Psoas muscle (tissue), 8 donors: Measurements from ENCODE around the gene TSGA10IP. TPM values are rescaled to one million over a fixed set of nuclear protein-coding genes. Genes with fewer than 3 reads are reported as not detected.

ENCODE experiments used
- ATAC-seq, 4 donors: fragments of 200-7000 bp; cut with Tn5 transposase; one replicate each; pipeline ENCODE4 v1.9.1; 2020; ENCODE audit warnings: moderate library complexity in 3 of 4, mild to moderate bottlenecking in 2 of 4
- DNase-seq, 2 donors: peaks; one replicate each; pipeline ENCODE4 v3.0.0-alpha.2; 2020
- H3K27ac ChIP-seq: fragments of 200-600 bp; one replicate; pipeline ENCODE4 v1.8.0; 2022
- H3K27me3 ChIP-seq, 3 donors: fragments of 200-600 bp in 1 of 3; one replicate each; pipeline versions ENCODE4 v1.6.1 to v1.8.0; 2013 to 2022; ENCODE audit warnings: low read length in 2 of 3, mild to moderate bottlenecking in 2 of 3, moderate library complexity in 1 of 3; ENCODE audit not compliant: insufficient read depth in 3 of 3
- H3K36me3 ChIP-seq, 2 donors: fragments of 200-600 bp in 1 of 2; one replicate each; pipeline versions ENCODE4 v1.6.1 to v1.8.0; 2013 to 2022; ENCODE audit warnings: low read depth in 1 of 2, mild to moderate bottlenecking in 1 of 2, moderate library complexity in 1 of 2; ENCODE audit not compliant: insufficient read depth in 1 of 2
- H3K4me1 ChIP-seq: fragments of 200-600 bp; one replicate; pipeline ENCODE4 v1.8.0; 2022
- H3K4me3 ChIP-seq: fragments of 200-600 bp; one replicate; pipeline ENCODE4 v1.8.0; 2022; ENCODE audit warnings: mild to moderate bottlenecking
- H3K9me3 ChIP-seq: fragments of 200-600 bp; one replicate; pipeline ENCODE4 v1.8.0; 2022
- CTCF ChIP-seq: fragments of 200-600 bp; IDR thresholded peaks from one replicate; pipeline ENCODE4 v1.8.0; 2022; ENCODE audit warnings: antibody characterized with exemption
- WGBS, 3 donors: extraction: QIAGEN DNeasy Blood & Tissue Kit; methylation state at CpG; one replicate each; pipeline versions ENCODE4 v1.1.6 to v1.1.7; 2013; 5-methylcytosine and 5-hydroxymethylcytosine counted together
- intact Hi-C, 2 donors: fragments of 100-400 bp; cut with DNase I; formaldehyde crosslinking; loops; one replicate each; pipeline versions ENCODE4 v1.11.0 to v1.14.2; 2022
- polyA plus RNA-seq, 3 donors: library from polyadenylated mRNA; stranded (reverse); fragments of 200-250 nt; gene quantifications; one replicate each; pipeline ENCODE4 v1.2.3, GENCODE V29; 2013
- total RNA-seq, 4 donors: library from RNA; stranded (reverse); fragmentation: NEBNext Ultra II Directional in 2 of 4; extraction: Animal tissue kit (Norgen Biotek cat#: 25700) in 2 of 4; gene quantifications; one replicate each; pipeline versions ENCODE4 v1.2.1 to v1.2.4, GENCODE V29; 2021 to 2023
- donor health status: healthy with polysubstance abuse.
- donor health status: DM: no; HTN: no; CAD: no; lungs with moderate emphysema.
- donor health status: Bipolar disorder and iron deficiency.
- donor health status: healthy.
- donor health status: DM: yes; HTN: yes; CAD: no.
- donor health status: DM: no; HTN: no; CAD: no.
- donor health status: DM: no; HTN: no; CAD: no.
- donor health status: DM: yes; HTN: yes; CAD: no.

The TSGA10IP gene
- total and polyA plus RNA-seq, 7 donors = not detected

GRCh38 chr11:65916391-65916790 is 28.9 kb upstream of the TSGA10IP start:
- peak overlapping the region; percentile 100 for H3K4me3 ChIP-seq
- 62 to 72% (median 72%) methylated on average over 7 of the region's 7 CpGs for WGBS, 3 donors
- H3K36me3 ChIP-seq = peaks cover 0 to 16% of the 10 kb centered on the region in 2 donors
- peaks cover 58% of the 10 kb centered on the region for H3K4me1 ChIP-seq
- no peaks in the 10 kb centered on the region for H3K9me3 ChIP-seq
- intact Hi-C loops = loop anchor here in 1 of 2 donors (2.0 kb wide), 1 partner anchor 26 kb away; the partner anchor contains the start of gene CCDC85B
- ATAC-seq (no peak), DNase-seq (no peak)
- peaks cover 0 to 3% (median 0%) of the 10 kb centered on the region in 3 donors for H3K27me3 ChIP-seq
- peak overlapping the region; percentile 99 for H3K27ac ChIP-seq
- no peak for TF ChIP-seq CTCF

GRCh38 chr11:65917077-65917433 is 28.2 kb upstream of the TSGA10IP start:
- Histone ChIP-seq H3K4me1 (peaks cover 51% of the 10 kb centered on the region), H3K27ac (peak overlapping the region; percentile 99), H3K27me3 (no peaks in the 10 kb centered on the region), H3K9me3 (no peaks in the 10 kb centered on the region), H3K36me3 (peaks cover 0 to 22% of the 10 kb centered on the region in 2 donors), H3K4me3 (peak overlapping the region; percentile 100)
- TF ChIP-seq CTCF = no peak
- intact Hi-C loops = loop anchor here in 1 of 2 donors (2.0 kb wide), 1 partner anchor 26 kb away; the partner anchor contains the start of gene CCDC85B
- no peak for ATAC-seq
- no peak for DNase-seq
- 85 to 90% (median 88%) methylated on average over 3 of the region's 3 CpGs for WGBS, 3 donors

- no peak for ATAC-seq
- Histone ChIP-seq H3K4me3 (peak overlapping the region; percentile 100), H3K4me1 (peaks cover 50% of the 10 kb centered on the region), H3K27ac (peak overlapping the region; percentile 99), H3K9me3 (no peaks in the 10 kb centered on the region), H3K36me3 (peaks cover 0 to 27% of the 10 kb centered on the region in 2 donors), H3K27me3 (no peaks in the 10 kb centered on the region)
- peak in 1 of 2 donors; percentile 68 for DNase-seq
- 47 to 64% (median 53%) methylated on average over 35 of the region's 35 CpGs for WGBS, 3 donors
- TF ChIP-seq CTCF = no peak
- intact Hi-C loops = loop anchor here (2.0 kb wide), 2 partner anchors 27 to 49 kb away; partner anchors contain the start of gene CCDC85B (in 1 of the 2)
Measured at GRCh38 chr11:65917434-65918210, 27.7 kb upstream of the TSGA10IP start.

- intact Hi-C loops = loop anchor here in 1 of 2 donors (1.0 to 2.0 kb wide), 4 partner anchors 30 to 207 kb away; partner anchors contain the start of gene FIBP
- no peak for DNase-seq
- H3K9me3 ChIP-seq = no peaks in the 10 kb centered on the region
- peaks cover 0 to 36% of the 10 kb centered on the region in 2 donors for H3K36me3 ChIP-seq
- 3 to 7% (median 5%) methylated on average over 33 to 77 of the region's 77 CpGs for WGBS, 3 donors
- no peaks in the 10 kb centered on the region for H3K27me3 ChIP-seq
- H3K4me1 ChIP-seq = peaks cover 43% of the 10 kb centered on the region
- peak within 1 kb of the TSS; percentile 99 for H3K27ac ChIP-seq
- H3K4me3 ChIP-seq = peak within 1 kb of the TSS; percentile 100
- ATAC-seq = no peak
- TF ChIP-seq CTCF = no peak
Measured at GRCh38 chr11:65918211-65919140, 26.8 kb upstream of the TSGA10IP start, which contains the start of gene C11orf68. TSS of gene C11orf68 (minus strand) at chr11:65919062. CDS start at chr11:65919031, 31 bp downstream.
